Measurements from ENCODE around the gene PTPN12. TPM values are rescaled to one million over a fixed set of nuclear protein-coding genes. Genes with fewer than 3 reads are reported as not detected.

Gene PTPN12
- total RNA-seq, 1 donor = 87.5 TPM

GRCh38 chr7:77655356-77655755 lies 118.3 kb downstream of the PTPN12 start:
- H3K4me3 ChIP-seq (ENCODE audit: low read length) = no peak overlapping the region
- no peaks in the 10 kb centered on the region for H3K4me1 ChIP-seq (ENCODE audit: insufficient read depth, low read length)
- H3K27me3 ChIP-seq (ENCODE audit: insufficient read depth, low read length) = no peaks in the 10 kb centered on the region

GRCh38 chr7:77655836-77656455 lies 118.9 kb downstream of the PTPN12 start:
- Histone ChIP-seq H3K4me1 (ENCODE audit: insufficient read depth, low read length) (no peaks in the 10 kb centered on the region), H3K4me3 (ENCODE audit: low read length) (no peak overlapping the region), H3K27me3 (ENCODE audit: insufficient read depth, low read length) (no peaks in the 10 kb centered on the region), H3K9me3 (ENCODE audit: low read depth, low read length) (no peaks in the 10 kb centered on the region)

More at GRCh38 chr7:77655356-77655755, 118.3 kb downstream of the PTPN12 start:
- no peaks in the 10 kb centered on the region for H3K9me3 ChIP-seq (ENCODE audit: low read depth, low read length)

- no peaks in the 10 kb centered on the region for H3K9me3 ChIP-seq (ENCODE audit: low read depth, low read length)
- no peaks in the 10 kb centered on the region for H3K27me3 ChIP-seq (ENCODE audit: insufficient read depth, low read length)
- no peak overlapping the region for H3K4me3 ChIP-seq (ENCODE audit: low read length)
- peaks cover 9% of the 10 kb centered on the region for H3K4me1 ChIP-seq (ENCODE audit: insufficient read depth, low read length)
Measured at GRCh38 chr7:77657427-77658224, 120.5 kb downstream of the PTPN12 start.

- Histone ChIP-seq H3K27me3 (ENCODE audit: insufficient read depth, low read length) (no peaks in the 10 kb centered on the region), H3K9me3 (ENCODE audit: low read depth, low read length) (no peaks in the 10 kb centered on the region), H3K4me1 (ENCODE audit: insufficient read depth, low read length) (peaks cover 9% of the 10 kb centered on the region), H3K4me3 (ENCODE audit: low read length) (no peak overlapping the region)
Measured at GRCh38 chr7:77658928-77659327, 121.8 kb downstream of the PTPN12 start.

GRCh38 chr7:77661816-77662215 lies 124.7 kb downstream of the PTPN12 start:
- H3K4me3 ChIP-seq (ENCODE audit: low read length) = no peak overlapping the region
- no peaks in the 10 kb centered on the region for H3K9me3 ChIP-seq (ENCODE audit: low read depth, low read length)
- peaks cover 9% of the 10 kb centered on the region for H3K4me1 ChIP-seq (ENCODE audit: insufficient read depth, low read length)

DNA sequence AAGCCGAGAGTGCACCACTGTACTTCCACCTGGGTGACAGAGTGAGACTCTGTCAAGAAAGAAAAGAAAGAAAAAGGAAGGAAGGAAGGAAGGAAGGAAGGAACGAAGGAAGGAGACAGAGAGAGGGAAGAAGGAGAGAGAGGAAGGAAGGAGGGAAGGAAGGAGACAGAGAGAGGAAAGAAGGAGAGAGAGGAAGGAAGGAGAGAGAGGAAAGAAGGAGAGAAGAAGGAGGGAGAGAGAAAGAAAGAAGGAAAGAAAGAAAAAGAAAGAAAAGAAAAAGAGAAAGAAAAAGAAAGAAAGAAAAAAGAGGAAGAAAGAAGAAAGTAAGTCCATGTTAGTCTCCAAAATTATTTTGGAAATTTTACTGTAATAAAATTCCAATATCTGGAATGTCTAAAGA lies 125.8 kb downstream of the PTPN12 start:
- Histone ChIP-seq H3K4me3 (ENCODE audit: low read length) (no peak overlapping the region), H3K9me3 (ENCODE audit: low read depth, low read length) (no peaks in the 10 kb centered on the region), H3K27me3 (ENCODE audit: insufficient read depth, low read length) (no peaks in the 10 kb centered on the region), H3K4me1 (ENCODE audit: insufficient read depth, low read length) (peaks cover 9% of the 10 kb centered on the region)

More at GRCh38 chr7:77661816-77662215, 124.7 kb downstream of the PTPN12 start:
- no peaks in the 10 kb centered on the region for H3K27me3 ChIP-seq (ENCODE audit: insufficient read depth, low read length)

DNA sequence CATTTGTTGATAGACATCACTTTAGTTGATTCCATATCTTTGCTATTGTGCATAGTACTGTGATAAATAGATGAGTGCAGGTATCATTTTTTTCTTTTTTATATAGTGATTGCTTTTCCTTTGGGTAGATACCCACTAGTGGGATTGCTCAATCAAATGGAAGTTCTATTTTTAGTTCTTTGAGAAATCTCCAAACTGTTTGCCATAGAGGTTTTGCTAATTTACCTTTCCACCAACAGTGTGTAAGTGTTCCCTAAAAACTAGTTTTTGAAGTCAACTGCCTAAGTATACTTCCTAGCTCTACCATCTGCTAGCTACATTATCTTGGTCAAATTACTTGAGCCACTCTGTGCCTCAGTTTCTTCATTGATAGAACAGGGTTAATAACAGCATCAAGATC lies 127.6 kb downstream of the PTPN12 start:
- Histone ChIP-seq H3K4me3 (ENCODE audit: low read length) (no peak overlapping the region), H3K4me1 (ENCODE audit: insufficient read depth, low read length) (peaks cover 9% of the 10 kb centered on the region), H3K27me3 (ENCODE audit: insufficient read depth, low read length) (no peaks in the 10 kb centered on the region), H3K9me3 (ENCODE audit: low read depth, low read length) (no peaks in the 10 kb centered on the region)

GRCh38 chr7:77665161-77665560 lies 128.1 kb downstream of the PTPN12 start:
- Histone ChIP-seq H3K4me1 (ENCODE audit: insufficient read depth, low read length) (peaks cover 9% of the 10 kb centered on the region), H3K4me3 (ENCODE audit: low read length) (no peak overlapping the region), H3K27me3 (ENCODE audit: insufficient read depth, low read length) (no peaks in the 10 kb centered on the region), H3K9me3 (ENCODE audit: low read depth, low read length) (no peaks in the 10 kb centered on the region)

- Histone ChIP-seq H3K4me1 (ENCODE audit: insufficient read depth, low read length) (no peaks in the 10 kb centered on the region), H3K4me3 (ENCODE audit: low read length) (no peak overlapping the region), H3K9me3 (ENCODE audit: low read depth, low read length) (no peaks in the 10 kb centered on the region), H3K27me3 (ENCODE audit: insufficient read depth, low read length) (no peaks in the 10 kb centered on the region)
Measured at GRCh38 chr7:77667459-77668086, 130.5 kb downstream of the PTPN12 start.

DNA sequence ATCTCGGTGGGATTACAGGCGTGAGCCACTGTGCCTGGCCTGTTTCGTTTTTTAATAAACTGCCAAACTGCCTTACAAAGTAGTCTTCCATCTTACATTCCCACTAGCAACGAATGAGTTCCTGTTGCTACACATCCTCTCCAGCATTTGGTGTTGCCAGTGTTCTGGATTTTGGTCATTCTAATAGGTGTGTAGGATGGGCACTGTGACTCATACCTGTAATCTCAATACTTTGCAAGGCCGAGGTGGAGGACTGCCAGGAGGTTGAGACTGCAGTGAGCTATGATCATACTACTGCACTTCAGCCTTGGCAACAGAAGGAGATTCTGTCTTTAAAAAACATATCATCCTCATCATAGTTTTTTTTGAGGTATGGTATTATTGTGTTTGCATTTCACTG lies 137.8 kb downstream of the PTPN12 start:
- H3K4me3 ChIP-seq (ENCODE audit: low read length) = no peak overlapping the region
- no peaks in the 10 kb centered on the region for H3K27me3 ChIP-seq (ENCODE audit: insufficient read depth, low read length)
- no peaks in the 10 kb centered on the region for H3K4me1 ChIP-seq (ENCODE audit: insufficient read depth, low read length)
- H3K9me3 ChIP-seq (ENCODE audit: low read depth, low read length) = no peaks in the 10 kb centered on the region

DNA sequence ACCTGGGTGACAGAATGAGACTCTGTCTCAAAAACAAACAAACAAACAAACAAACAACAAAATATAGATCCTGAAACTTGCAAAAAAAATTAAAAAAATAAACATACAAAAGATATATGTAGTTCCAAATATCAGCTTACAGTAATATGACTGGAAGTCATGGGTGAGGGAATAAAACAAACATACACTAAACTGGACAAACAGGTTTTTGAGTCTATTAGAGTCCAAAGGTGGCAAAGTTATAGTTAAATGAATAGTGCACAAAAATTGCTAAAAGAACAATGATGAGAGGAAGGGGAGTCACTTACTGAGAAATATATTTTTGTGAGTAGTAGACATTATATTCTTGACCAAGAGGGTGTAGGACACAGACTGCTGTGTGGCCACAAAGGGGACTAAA lies 142.5 kb downstream of the PTPN12 start:
- no peak overlapping the region for H3K4me3 ChIP-seq (ENCODE audit: low read length)
- no peaks in the 10 kb centered on the region for H3K4me1 ChIP-seq (ENCODE audit: insufficient read depth, low read length)
- no peaks in the 10 kb centered on the region for H3K9me3 ChIP-seq (ENCODE audit: low read depth, low read length)
- no peaks in the 10 kb centered on the region for H3K27me3 ChIP-seq (ENCODE audit: insufficient read depth, low read length)

- no peak overlapping the region for H3K4me3 ChIP-seq (ENCODE audit: low read length)
- H3K4me1 ChIP-seq (ENCODE audit: insufficient read depth, low read length) = peaks cover 3% of the 10 kb centered on the region
- no peaks in the 10 kb centered on the region for H3K27me3 ChIP-seq (ENCODE audit: insufficient read depth, low read length)
- H3K9me3 ChIP-seq (ENCODE audit: low read depth, low read length) = no peaks in the 10 kb centered on the region
Measured at GRCh38 chr7:77680266-77680665, 143.2 kb downstream of the PTPN12 start.

GRCh38 chr7:77684030-77684429 lies 146.9 kb downstream of the PTPN12 start:
- Histone ChIP-seq H3K9me3 (ENCODE audit: low read depth, low read length) (no peaks in the 10 kb centered on the region), H3K4me1 (ENCODE audit: insufficient read depth, low read length) (peaks cover 14% of the 10 kb centered on the region), H3K4me3 (ENCODE audit: low read length) (no peak overlapping the region), H3K27me3 (ENCODE audit: insufficient read depth, low read length) (no peaks in the 10 kb centered on the region)

- Histone ChIP-seq H3K27me3 (ENCODE audit: insufficient read depth, low read length) (no peaks in the 10 kb centered on the region), H3K4me1 (ENCODE audit: insufficient read depth, low read length) (peaks cover 14% of the 10 kb centered on the region), H3K4me3 (ENCODE audit: low read length) (no peak overlapping the region), H3K9me3 (ENCODE audit: low read depth, low read length) (no peaks in the 10 kb centered on the region)
Measured at GRCh38 chr7:77685233-77685632, 148.1 kb downstream of the PTPN12 start.

DNA sequence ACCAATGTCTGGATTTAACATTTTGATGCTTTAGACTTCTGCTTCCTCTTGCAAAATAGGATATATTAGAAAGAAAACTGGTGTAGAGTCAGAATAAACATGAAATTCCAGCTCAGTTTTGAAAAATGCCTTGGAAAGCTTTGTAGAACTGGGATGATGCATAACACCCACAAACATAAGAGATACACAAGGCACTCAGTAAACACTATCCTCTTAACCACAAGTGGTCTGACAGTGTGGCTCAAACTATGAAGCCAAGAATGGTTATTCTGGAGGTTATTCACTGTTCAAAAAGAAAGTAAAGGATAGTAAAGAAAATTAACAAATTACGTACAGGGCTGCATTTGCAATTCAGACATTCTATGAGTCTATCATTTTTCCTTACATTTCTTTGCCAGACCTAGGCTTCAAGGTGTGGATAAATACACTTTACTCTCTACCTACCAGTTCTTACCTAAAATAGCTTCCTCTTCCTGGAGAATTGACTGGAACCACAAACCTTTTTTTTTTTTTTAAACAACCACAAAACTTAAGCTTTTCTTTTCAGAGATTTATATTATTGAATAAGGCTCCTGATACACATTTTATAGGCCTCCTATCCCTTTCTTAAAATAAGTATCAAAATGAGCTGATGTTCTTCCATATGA lies 150.1 kb downstream of the PTPN12 start:
- Histone ChIP-seq H3K4me3 (ENCODE audit: low read length) (no peak overlapping the region), H3K4me1 (ENCODE audit: insufficient read depth, low read length) (peaks cover 14% of the 10 kb centered on the region), H3K9me3 (ENCODE audit: low read depth, low read length) (no peaks in the 10 kb centered on the region), H3K27me3 (ENCODE audit: insufficient read depth, low read length) (no peaks in the 10 kb centered on the region)
